GM12878 (cell line): ENCODE results near the gene PP2D1. TPM values are rescaled to one million over a fixed set of nuclear protein-coding genes. Genes with fewer than 3 reads are reported as not detected.

Source experiments
- ATAC-seq: fragments of 200-7000 bp; cut with Tn5 transposase; 3 replicates; pipeline ENCODE4 v1.9.1; 2020; ENCODE audit warnings: mild to moderate bottlenecking, moderate library complexity
- BruUV-seq: library from RNA; stranded (reverse); fragments of 400-500 nt; replicated peaks from 2 replicates; lab custom pipeline; 2021; lab: Mats Ljungman, UMichigan
- CTCF ChIA-PET: fragments of 300-600 bp; sonication (Branson Sonifier 250); formaldehyde crosslinking; extraction: SDS; loops from one replicate; lab custom pipeline; 2021; ENCODE audit warnings: inconsistent platforms; lab: Yijun Ruan, JAX
- POLR2A ChIA-PET: fragments of 350-600 bp; formaldehyde crosslinking; extraction: SDS; loops from one replicate; lab custom pipeline; 2021; ENCODE audit warnings: inconsistent platforms; lab: Charles Lee
- RAD21 ChIA-PET: fragments of 300-600 bp; sonication (Branson Sonifier 250); formaldehyde crosslinking; loops from one replicate; lab custom pipeline; 2023; ENCODE audit warnings: antibody characterized with exemption; ENCODE audit not compliant: unreplicated experiment; lab: Charles Lee
- SMC1A ChIA-PET: fragments of 300-600 bp; sonication (Branson Sonifier 250); formaldehyde crosslinking; loops from one replicate; lab custom pipeline; 2023; ENCODE audit not compliant: unreplicated experiment, uncharacterized antibody; lab: Charles Lee
- DNase-seq: peaks from one replicate; pipeline ENCODE4 v3.0.0-alpha.2; 2011; ENCODE audit warnings: low read depth, low spot score
- FAIRE-seq: peaks from 3 replicates; lab custom pipeline; 2011; peaks lifted over from hg19 to GRCh38; lab: Jason Lieb, UNC
- H2AFZ ChIP-seq: 2 replicates; pipeline ENCODE4 v1.6.0; 2011; ENCODE audit warnings: low read depth, low read length, control low read depth; ENCODE audit not compliant: control insufficient read depth
- H3K27ac ChIP-seq: 2 replicates; pipeline ENCODE4 v1.5.1; 2011; ENCODE audit warnings: control low read depth; ENCODE audit not compliant: control insufficient read depth, insufficient read depth
- H3K27me3 ChIP-seq, 2 experiments: replicated peaks in 1 of 2; 2 replicates each; pipeline versions ENCODE4 v1.6.0 to v1.6.1; 2011; ENCODE audit warnings: low read length in 1 of 2; ENCODE audit not compliant: control insufficient read depth in 2 of 2, insufficient read depth in 2 of 2
- H3K36me3 ChIP-seq, 2 experiments: 2 replicates each; pipeline ENCODE4 v1.5.1; 2011; ENCODE audit warnings: low read length in 1 of 2; ENCODE audit not compliant: control insufficient read depth in 2 of 2, insufficient read depth in 2 of 2
- H3K4me1 ChIP-seq: 2 replicates; pipeline ENCODE4 v1.6.1; 2011; ENCODE audit warnings: mild to moderate bottlenecking, low read length, moderate library complexity, mixed read lengths; ENCODE audit not compliant: control insufficient read depth, insufficient read depth
- H3K4me2 ChIP-seq: 2 replicates; pipeline ENCODE4 v1.6.0; 2011; ENCODE audit warnings: control low read depth; ENCODE audit not compliant: control insufficient read depth, insufficient read depth
- H3K4me3 ChIP-seq: fragments of 200-600 bp; sonication (generic); 2 replicates; pipeline ENCODE4 v1.5.1; 2016
- H3K79me2 ChIP-seq: 2 replicates; pipeline ENCODE4 v1.6.0; 2011; ENCODE audit warnings: low read length; ENCODE audit not compliant: control insufficient read depth, insufficient read depth
- H3K9ac ChIP-seq: 2 replicates; pipeline ENCODE4 v1.8.0; 2011; ENCODE audit warnings: low read length, control low read depth, mixed read lengths; ENCODE audit not compliant: control insufficient read depth, insufficient read depth
- H3K9me3 ChIP-seq: replicated peaks from 3 replicates; pipeline ENCODE4 v1.5.1; 2011; ENCODE audit warnings: mild to moderate bottlenecking, low read length; ENCODE audit not compliant: control insufficient read depth, insufficient read depth
- H4K20me1 ChIP-seq: 2 replicates; pipeline ENCODE4 v1.6.0; 2011; ENCODE audit not compliant: control insufficient read depth, insufficient read depth
- ASH2L ChIP-seq: fragments of 300-600, 200-600 bp; sonication (generic); IDR thresholded peaks from 2 replicates; pipeline ENCODE4 v1.6.1; 2017; ENCODE audit warnings: low read depth, mild to moderate bottlenecking, borderline replicate concordance
- BCL11A ChIP-seq: IDR thresholded peaks from 2 replicates; pipeline ENCODE4 v1.6.1; 2011; ENCODE audit warnings: low read depth, low read length
- CHD1 ChIP-seq: IDR thresholded peaks from 2 replicates; pipeline ENCODE4 v1.6.1; 2012; ENCODE audit warnings: low read depth, low read length, improper control_type of control experiment
- CREB1 ChIP-seq: IDR thresholded peaks from 2 replicates; pipeline ENCODE4 v1.6.1; 2012; ENCODE audit warnings: low read depth, mild to moderate bottlenecking, inconsistent platforms
- JUNB ChIP-seq: IDR thresholded peaks from 2 replicates; pipeline ENCODE4 v1.6.1; 2016; ENCODE audit warnings: antibody characterized with exemption, mild to moderate bottlenecking
- PAX5 ChIP-seq: IDR thresholded peaks from 2 replicates; pipeline ENCODE4 v1.6.1; 2011; ENCODE audit warnings: low read depth, low read length, borderline replicate concordance
- SUPT20H ChIP-seq: IDR thresholded peaks from 2 replicates; pipeline ENCODE4 v1.6.1; 2011; ENCODE audit warnings: low read depth, mild to moderate bottlenecking, low read length, moderate library complexity, borderline replicate concordance; ENCODE audit not compliant: control insufficient read depth
- TCF7 ChIP-seq: IDR thresholded peaks from 2 replicates; pipeline ENCODE4 v1.6.1; 2014; ENCODE audit warnings: antibody characterized with exemption, borderline replicate concordance
- WRNIP1 ChIP-seq: IDR thresholded peaks from 2 replicates; pipeline ENCODE4 v1.6.1; 2011; ENCODE audit warnings: low read depth, low read length, improper control_type of control experiment, borderline replicate concordance
- ZNF217 ChIP-seq: fragments of 450-650 bp; IDR thresholded peaks from 2 replicates; pipeline ENCODE4 v1.6.1; 2017; ENCODE audit warnings: antibody characterized with exemption, mild to moderate bottlenecking
- WGBS: methylation state at CpG from one replicate; pipeline ENCODE4 v1.1.6; 2016; ENCODE audit warnings: low lambda C conversion rate; ENCODE audit not compliant: insufficient replicate concordance, insufficient coverage; ENCODE audit errors: missing lambda C conversion rate; 5-methylcytosine and 5-hydroxymethylcytosine counted together
- in situ Hi-C: fragments of 300-500 bp; cut with MboI; formaldehyde crosslinking; loops from 9 replicates; pipeline ENCODE4 v1.14.3; 2018; ENCODE audit warnings: mixed read lengths
- intact Hi-C: fragments of 100-400 bp; cut with micrococcal nuclease; formaldehyde crosslinking; loops from one replicate; pipeline ENCODE4 v1.14.2; 2022; ENCODE audit not compliant: unreplicated experiment
- polyA plus RNA-seq, 11 experiments: library from polyadenylated mRNA; depleted of rRNA in 4 of 11; unstranded in 6 of 11; stranded (reverse) in 5 of 11; fragments of >200 nt; fragmentation: Nextera tagmentation in 4 of 11; fragmentation: Illumina TruSeq in 1 of 11; extraction: Ambion mirVana in 4 of 11; extraction: Trizol in 1 of 11; gene quantifications; 1 replicate in 1 of 11; 2 replicates in 10 of 11; pipeline versions ENCODE4 v1.2.1 to v1.2.3, GENCODE V29; 2011 to 2016; ENCODE audit warnings: inconsistent platforms in 2 of 11, missing spikeins in 2 of 11, low read depth in 1 of 11
- total RNA-seq, 4 experiments: library from RNA; depleted of rRNA in 3 of 4; stranded (reverse); fragments of >200 nt in 3 of 4; fragmentation: Illumina TruSeq in 1 of 4; extraction: Trizol in 1 of 4; gene quantifications; 2 replicates each; pipeline versions ENCODE4 v1.2.1 to v1.2.3, GENCODE V29; 2013 to 2021
- TF ChIP-seq, protein P1 (sequence below): fragments of 450-650 bp; IDR thresholded peaks from 2 replicates; pipeline ENCODE4 v1.6.1; 2014; ENCODE audit warnings: mild to moderate bottlenecking
- TF ChIP-seq, protein P2 (sequence below): fragments of 450-650 bp; IDR thresholded peaks from 2 replicates; pipeline ENCODE4 v1.6.1; 2017; ENCODE audit warnings: mild to moderate bottlenecking, moderate library complexity
- TF ChIP-seq, protein P3 (sequence below): fragments of 450-650 bp; IDR thresholded peaks from 2 replicates; pipeline ENCODE4 v1.6.1; 2018; ENCODE audit warnings: mild to moderate bottlenecking, low read depth, moderate library complexity; ENCODE audit not compliant: partially characterized antibody
- TF ChIP-seq, protein P4 (sequence below): fragments of 450-650 bp; IDR thresholded peaks from 2 replicates; pipeline ENCODE4 v1.6.1; 2017; ENCODE audit warnings: borderline replicate concordance

PP2D1 gene
- total and polyA plus RNA-seq, 10 of the 15 experiments (the other 5 are each of a cell fraction or from before 2014, with no cell fraction given), result 0.04 to 0.18 (median 0.17) TPM; not detected in 7

DNA sequence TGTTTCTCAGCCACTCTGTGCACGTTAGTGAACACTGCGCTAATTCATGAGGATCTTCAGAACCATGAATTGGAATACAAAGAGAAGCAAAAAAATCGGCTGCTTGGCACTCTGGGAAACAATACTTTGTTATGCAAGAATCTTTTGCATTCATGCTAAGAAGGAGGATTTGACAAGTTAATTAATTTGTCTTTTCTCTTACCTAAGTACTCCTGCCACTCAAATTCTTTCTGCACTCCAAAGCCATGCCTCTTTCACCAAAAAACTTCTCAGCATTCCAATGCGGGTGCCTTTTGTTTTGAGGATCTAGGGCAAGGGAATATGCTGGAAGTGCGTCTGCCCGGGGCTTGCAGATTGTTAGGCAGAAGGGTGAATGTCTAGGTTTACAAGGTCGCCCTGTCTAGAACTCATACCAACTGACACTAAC, 16.9 kb upstream of the PP2D1 start:
- no TSS peak for BruUV-seq
- no peak overlapping the region for H3K4me3 ChIP-seq
- no peaks in the 10 kb centered on the region for H3K36me3 ChIP-seq
- no peak overlapping the region for H3K9ac ChIP-seq
- H3K4me2 ChIP-seq, result no peak overlapping the region
- POLR2A ChIA-PET, result interaction anchor here (1.0 kb wide), 1 partner anchor 155 kb away, joined by 3 read pairs; no protein-coding TSS in a partner anchor
- H2AFZ ChIP-seq, result no peak overlapping the region
- 78% methylated on average over 6 of the region's 7 CpGs for WGBS
- no peak overlapping the region for H3K27ac ChIP-seq
- SMC1A ChIA-PET, result no interaction called here
- H3K9me3 ChIP-seq, result no peaks in the 10 kb centered on the region
- no peak for DNase-seq
- no peaks in the 10 kb centered on the region for H3K27me3 ChIP-seq
- intact Hi-C loops (no loop called here), in situ Hi-C loops (no loop called here)
- H3K4me1 ChIP-seq, result no peaks in the 10 kb centered on the region
- H3K79me2 ChIP-seq, result no peaks in the 10 kb centered on the region
- CTCF ChIA-PET, result no interaction called here
- H4K20me1 ChIP-seq, result no peaks in the 10 kb centered on the region
- FAIRE-seq, result no peak
- no peak for ATAC-seq
- RAD21 ChIA-PET, result no interaction called here
- TF ChIP-seq, protein P1, sequence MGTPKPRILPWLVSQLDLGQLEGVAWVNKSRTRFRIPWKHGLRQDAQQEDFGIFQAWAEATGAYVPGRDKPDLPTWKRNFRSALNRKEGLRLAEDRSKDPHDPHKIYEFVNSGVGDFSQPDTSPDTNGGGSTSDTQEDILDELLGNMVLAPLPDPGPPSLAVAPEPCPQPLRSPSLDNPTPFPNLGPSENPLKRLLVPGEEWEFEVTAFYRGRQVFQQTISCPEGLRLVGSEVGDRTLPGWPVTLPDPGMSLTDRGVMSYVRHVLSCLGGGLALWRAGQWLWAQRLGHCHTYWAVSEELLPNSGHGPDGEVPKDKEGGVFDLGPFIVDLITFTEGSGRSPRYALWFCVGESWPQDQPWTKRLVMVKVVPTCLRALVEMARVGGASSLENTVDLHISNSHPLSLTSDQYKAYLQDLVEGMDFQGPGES, result no peak
- no peak for TF ChIP-seq BCL11A
- no peak for TF ChIP-seq TCF7
- TF ChIP-seq, protein P2, sequence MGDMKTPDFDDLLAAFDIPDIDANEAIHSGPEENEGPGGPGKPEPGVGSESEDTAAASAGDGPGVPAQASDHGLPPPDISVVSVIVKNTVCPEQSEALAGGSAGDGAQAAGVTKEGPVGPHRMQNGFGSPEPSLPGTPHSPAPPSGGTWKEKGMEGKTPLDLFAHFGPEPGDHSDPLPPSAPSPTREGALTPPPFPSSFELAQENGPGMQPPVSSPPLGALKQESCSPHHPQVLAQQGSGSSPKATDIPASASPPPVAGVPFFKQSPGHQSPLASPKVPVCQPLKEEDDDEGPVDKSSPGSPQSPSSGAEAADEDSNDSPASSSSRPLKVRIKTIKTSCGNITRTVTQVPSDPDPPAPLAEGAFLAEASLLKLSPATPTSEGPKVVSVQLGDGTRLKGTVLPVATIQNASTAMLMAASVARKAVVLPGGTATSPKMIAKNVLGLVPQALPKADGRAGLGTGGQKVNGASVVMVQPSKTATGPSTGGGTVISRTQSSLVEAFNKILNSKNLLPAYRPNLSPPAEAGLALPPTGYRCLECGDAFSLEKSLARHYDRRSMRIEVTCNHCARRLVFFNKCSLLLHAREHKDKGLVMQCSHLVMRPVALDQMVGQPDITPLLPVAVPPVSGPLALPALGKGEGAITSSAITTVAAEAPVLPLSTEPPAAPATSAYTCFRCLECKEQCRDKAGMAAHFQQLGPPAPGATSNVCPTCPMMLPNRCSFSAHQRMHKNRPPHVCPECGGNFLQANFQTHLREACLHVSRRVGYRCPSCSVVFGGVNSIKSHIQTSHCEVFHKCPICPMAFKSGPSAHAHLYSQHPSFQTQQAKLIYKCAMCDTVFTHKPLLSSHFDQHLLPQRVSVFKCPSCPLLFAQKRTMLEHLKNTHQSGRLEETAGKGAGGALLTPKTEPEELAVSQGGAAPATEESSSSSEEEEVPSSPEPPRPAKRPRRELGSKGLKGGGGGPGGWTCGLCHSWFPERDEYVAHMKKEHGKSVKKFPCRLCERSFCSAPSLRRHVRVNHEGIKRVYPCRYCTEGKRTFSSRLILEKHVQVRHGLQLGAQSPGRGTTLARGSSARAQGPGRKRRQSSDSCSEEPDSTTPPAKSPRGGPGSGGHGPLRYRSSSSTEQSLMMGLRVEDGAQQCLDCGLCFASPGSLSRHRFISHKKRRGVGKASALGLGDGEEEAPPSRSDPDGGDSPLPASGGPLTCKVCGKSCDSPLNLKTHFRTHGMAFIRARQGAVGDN, result no peak
- TF ChIP-seq JUNB, result no peak
- TF ChIP-seq CREB1, result no peak
- TF ChIP-seq, protein P3, sequence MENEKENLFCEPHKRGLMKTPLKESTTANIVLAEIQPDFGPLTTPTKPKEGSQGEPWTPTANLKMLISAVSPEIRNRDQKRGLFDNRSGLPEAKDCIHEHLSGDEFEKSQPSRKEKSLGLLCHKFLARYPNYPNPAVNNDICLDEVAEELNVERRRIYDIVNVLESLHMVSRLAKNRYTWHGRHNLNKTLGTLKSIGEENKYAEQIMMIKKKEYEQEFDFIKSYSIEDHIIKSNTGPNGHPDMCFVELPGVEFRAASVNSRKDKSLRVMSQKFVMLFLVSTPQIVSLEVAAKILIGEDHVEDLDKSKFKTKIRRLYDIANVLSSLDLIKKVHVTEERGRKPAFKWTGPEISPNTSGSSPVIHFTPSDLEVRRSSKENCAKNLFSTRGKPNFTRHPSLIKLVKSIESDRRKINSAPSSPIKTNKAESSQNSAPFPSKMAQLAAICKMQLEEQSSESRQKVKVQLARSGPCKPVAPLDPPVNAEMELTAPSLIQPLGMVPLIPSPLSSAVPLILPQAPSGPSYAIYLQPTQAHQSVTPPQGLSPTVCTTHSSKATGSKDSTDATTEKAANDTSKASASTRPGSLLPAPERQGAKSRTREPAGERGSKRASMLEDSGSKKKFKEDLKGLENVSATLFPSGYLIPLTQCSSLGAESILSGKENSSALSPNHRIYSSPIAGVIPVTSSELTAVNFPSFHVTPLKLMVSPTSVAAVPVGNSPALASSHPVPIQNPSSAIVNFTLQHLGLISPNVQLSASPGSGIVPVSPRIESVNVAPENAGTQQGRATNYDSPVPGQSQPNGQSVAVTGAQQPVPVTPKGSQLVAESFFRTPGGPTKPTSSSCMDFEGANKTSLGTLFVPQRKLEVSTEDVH, result no peak
- TF ChIP-seq, protein P4, sequence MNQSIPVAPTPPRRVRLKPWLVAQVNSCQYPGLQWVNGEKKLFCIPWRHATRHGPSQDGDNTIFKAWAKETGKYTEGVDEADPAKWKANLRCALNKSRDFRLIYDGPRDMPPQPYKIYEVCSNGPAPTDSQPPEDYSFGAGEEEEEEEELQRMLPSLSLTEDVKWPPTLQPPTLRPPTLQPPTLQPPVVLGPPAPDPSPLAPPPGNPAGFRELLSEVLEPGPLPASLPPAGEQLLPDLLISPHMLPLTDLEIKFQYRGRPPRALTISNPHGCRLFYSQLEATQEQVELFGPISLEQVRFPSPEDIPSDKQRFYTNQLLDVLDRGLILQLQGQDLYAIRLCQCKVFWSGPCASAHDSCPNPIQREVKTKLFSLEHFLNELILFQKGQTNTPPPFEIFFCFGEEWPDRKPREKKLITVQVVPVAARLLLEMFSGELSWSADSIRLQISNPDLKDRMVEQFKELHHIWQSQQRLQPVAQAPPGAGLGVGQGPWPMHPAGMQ, result no peak
- TF ChIP-seq WRNIP1, result no peak
- no peak for TF ChIP-seq ZNF217
- TF ChIP-seq ASH2L, result no peak
- no peak for TF ChIP-seq PAX5
- no peak for TF ChIP-seq SUPT20H
- no peak for TF ChIP-seq CHD1
